Measurements from ENCODE around the gene TC2N.

Gene TC2N

GRCh38 chr14:91867316-91867988, at the start of gene TC2N:
TSS of gene TC2N (minus strand) at chr14:91867536. CDS start at chr14:91813769, 53,767 bp downstream.
- no peaks in the 10 kb centered on the region for H3K79me2 ChIP-seq (ENCODE audit: low read length)
- TF ChIP-seq CTCF (IDR thresholded peaks at IDR 0.05; ENCODE audit: low read depth, low read length): no peak
- TF ChIP-seq EZH2phosphoT487 (IDR thresholded peaks at IDR 0.05; ENCODE audit: low read depth): no peak
- no peak within 1 kb of the TSS for H2AFZ ChIP-seq (ENCODE audit: low read depth, low read length)
- H3K9me3 ChIP-seq (ENCODE audit: insufficient read depth, low read length): no peaks in the 10 kb centered on the region
- peaks cover 17% of the 10 kb centered on the region for H3K4me1 ChIP-seq (ENCODE audit: low read length)
- no peak within 1 kb of the TSS for H3K9ac ChIP-seq (ENCODE audit: low read length)
- H4K20me1 ChIP-seq (ENCODE audit: insufficient read depth, low read length): no peaks in the 10 kb centered on the region
- H3K27ac ChIP-seq (ENCODE audit: low read length): no peak within 1 kb of the TSS
- H3K4me2 ChIP-seq (ENCODE audit: low read length): no peak within 1 kb of the TSS
- H3K4me3 ChIP-seq (ENCODE audit: low read length): no peak within 1 kb of the TSS
- no peaks in the 10 kb centered on the region for H3K27me3 ChIP-seq (ENCODE audit: low read depth, low read length)
- no peaks in the 10 kb centered on the region for H3K36me3 ChIP-seq (replicated peaks; ENCODE audit: low read depth, low read length)

- H3K9me3 ChIP-seq (ENCODE audit: insufficient read depth, low read length): no peaks in the 10 kb centered on the region
- H3K27ac ChIP-seq (ENCODE audit: low read length): peak overlapping the region; percentile 67
- H3K27me3 ChIP-seq (ENCODE audit: low read depth, low read length): no peaks in the 10 kb centered on the region
- H4K20me1 ChIP-seq (ENCODE audit: insufficient read depth, low read length): no peaks in the 10 kb centered on the region
- peak overlapping the region; percentile 73 for H3K4me2 ChIP-seq (ENCODE audit: low read length)
- peaks cover 13% of the 10 kb centered on the region for H3K4me1 ChIP-seq (ENCODE audit: low read length)
- H3K4me3 ChIP-seq (ENCODE audit: low read length): peak overlapping the region; percentile 59
- H3K36me3 ChIP-seq (replicated peaks; ENCODE audit: low read depth, low read length): no peaks in the 10 kb centered on the region
- no peak for TF ChIP-seq EZH2phosphoT487 (IDR thresholded peaks at IDR 0.05; ENCODE audit: low read depth)
- no peak for TF ChIP-seq CTCF (IDR thresholded peaks at IDR 0.05; ENCODE audit: low read depth, low read length)
- H2AFZ ChIP-seq (ENCODE audit: low read depth, low read length): peak overlapping the region; percentile 94
- peak overlapping the region; percentile 51; the same call in 1 of the 2 replicates for H3K9ac ChIP-seq (ENCODE audit: low read length)
- H3K79me2 ChIP-seq (ENCODE audit: low read length): no peaks in the 10 kb centered on the region
These were observed 44.7 kb upstream of the TC2N start for GRCh38 chr14:91912035-91912434.

- Histone ChIP-seq H3K27ac (ENCODE audit: low read length) (peak overlapping the region; percentile 67), H3K27me3 (ENCODE audit: low read depth, low read length) (no peaks in the 10 kb centered on the region), H3K79me2 (ENCODE audit: low read length) (no peaks in the 10 kb centered on the region), H4K20me1 (ENCODE audit: insufficient read depth, low read length) (no peaks in the 10 kb centered on the region), H3K4me3 (ENCODE audit: low read length) (peak overlapping the region; percentile 59), H2AFZ (ENCODE audit: low read depth, low read length) (peak overlapping the region; percentile 94), H3K9ac (ENCODE audit: low read length) (peak overlapping the region; percentile 51), H3K4me2 (ENCODE audit: low read length) (peak overlapping the region; percentile 73), H3K9me3 (ENCODE audit: insufficient read depth, low read length) (no peaks in the 10 kb centered on the region), H3K4me1 (ENCODE audit: low read length) (peaks cover 13% of the 10 kb centered on the region), H3K36me3 (replicated peaks; ENCODE audit: low read depth, low read length) (no peaks in the 10 kb centered on the region)
- TF ChIP-seq CTCF (IDR thresholded peaks at IDR 0.05; ENCODE audit: low read depth, low read length) (peak; percentile 55), EZH2phosphoT487 (IDR thresholded peaks at IDR 0.05; ENCODE audit: low read depth) (no peak)
These were observed 44.2 kb upstream of the TC2N start for GRCh38 chr14:91911474-91912032.

- Histone ChIP-seq H2AFZ (ENCODE audit: low read depth, low read length) (no peak overlapping the region), H4K20me1 (ENCODE audit: insufficient read depth, low read length) (no peaks in the 10 kb centered on the region), H3K9me3 (ENCODE audit: insufficient read depth, low read length) (no peaks in the 10 kb centered on the region), H3K9ac (ENCODE audit: low read length) (no peak overlapping the region), H3K79me2 (ENCODE audit: low read length) (no peaks in the 10 kb centered on the region), H3K4me2 (ENCODE audit: low read length) (no peak overlapping the region), H3K4me3 (ENCODE audit: low read length) (no peak overlapping the region), H3K4me1 (ENCODE audit: low read length) (peaks cover 13% of the 10 kb centered on the region), H3K27me3 (ENCODE audit: low read depth, low read length) (no peaks in the 10 kb centered on the region), H3K36me3 (replicated peaks; ENCODE audit: low read depth, low read length) (no peaks in the 10 kb centered on the region), H3K27ac (ENCODE audit: low read length) (no peak overlapping the region)
- TF ChIP-seq CTCF (IDR thresholded peaks at IDR 0.05; ENCODE audit: low read depth, low read length) (no peak), EZH2phosphoT487 (IDR thresholded peaks at IDR 0.05; ENCODE audit: low read depth) (no peak)
These were observed 42.9 kb upstream of the TC2N start for GRCh38 chr14:91910196-91910595.

Data from OCI-LY3 (cell line).